Panc1 (cell line): ENCODE results near the gene TXNIP. TPM values are rescaled to one million over a fixed set of nuclear protein-coding genes. Genes with fewer than 3 reads are reported as not detected.

Source experiments
- ATAC-seq: fragments of 200-7000 bp; cut with Tn5 transposase; 2 replicates; pipeline ENCODE4 v1.9.1; 2020; ENCODE audit warnings: mild to moderate bottlenecking, moderate library complexity
- BruUV-seq: library from RNA; stranded (reverse); fragments of 400-500 nt; replicated peaks from 2 replicates; lab custom pipeline; 2021; lab: Mats Ljungman, UMichigan
- CTCF ChIA-PET: fragments of 300-600 bp; sonication (Branson Sonifier 250); formaldehyde crosslinking; loops from one replicate; lab custom pipeline; 2022; ENCODE audit warnings: antibody characterized with exemption; lab: Charles Lee
- POLR2A ChIA-PET: fragments of 300-600 bp; sonication (Branson Sonifier 250); formaldehyde crosslinking; loops from one replicate; lab custom pipeline; 2022; ENCODE audit warnings: antibody characterized with exemption; lab: Charles Lee
- DNase-seq: peaks from one replicate; pipeline ENCODE4 v3.0.0-alpha.2; 2010; ENCODE audit warnings: low read depth, low spot score
- H3K27ac ChIP-seq: 2 replicates; pipeline ENCODE4 v1.5.1; 2011; ENCODE audit warnings: mild to moderate bottlenecking, low read length, inconsistent platforms
- H3K27me3 ChIP-seq: fragments of 200-500 bp; sonication (Bioruptor generic); 2 replicates; pipeline ENCODE4 v1.6.0; 2014; ENCODE audit warnings: low read length, inconsistent platforms; ENCODE audit not compliant: control insufficient read depth, insufficient read depth
- H3K36me3 ChIP-seq: fragments of 200-500 bp; sonication (Bioruptor generic); 2 replicates; pipeline ENCODE4 v1.5.1; 2014; ENCODE audit warnings: inconsistent platforms, mild to moderate bottlenecking, low read length, moderate library complexity; ENCODE audit not compliant: control insufficient read depth, insufficient read depth
- H3K4me1 ChIP-seq: 2 replicates; pipeline ENCODE4 v1.5.1; 2011; ENCODE audit warnings: inconsistent platforms, mild to moderate bottlenecking, low read length, moderate library complexity; ENCODE audit not compliant: control insufficient read depth, insufficient read depth
- H3K4me3 ChIP-seq, 2 experiments: 2 replicates each; pipeline ENCODE4 v1.5.1; 2011 to 2012; ENCODE audit warnings: low read depth in 2 of 2, low read length in 2 of 2, mild to moderate bottlenecking in 2 of 2, inconsistent platforms in 1 of 2, moderate library complexity in 1 of 2
- H3K9me3 ChIP-seq: fragments of 200-500 bp; sonication (Bioruptor generic); 2 replicates; pipeline ENCODE4 v1.5.1; 2014; ENCODE audit warnings: low read depth, mild to moderate bottlenecking, inconsistent platforms, low read length, moderate library complexity; ENCODE audit not compliant: control insufficient read depth, insufficient read depth
- CTCF ChIP-seq: fragments of 450-650 bp; IDR thresholded peaks from 2 replicates; pipeline ENCODE4 v1.5.1; 2017; ENCODE audit warnings: mild to moderate bottlenecking
- POLR2AphosphoS5 ChIP-seq: IDR thresholded peaks from 2 replicates; pipeline ENCODE4 v1.6.1; 2012; ENCODE audit warnings: mild to moderate bottlenecking, low read depth, low read length, moderate library complexity
- REST ChIP-seq, 2 experiments: IDR thresholded peaks; 2 replicates each; pipeline ENCODE4 v1.6.1; 2011 to 2012; ENCODE audit warnings: low read depth in 2 of 2, control low read depth in 1 of 2, low read length in 1 of 2, mild to moderate bottlenecking in 1 of 2, moderate library complexity in 1 of 2; ENCODE audit not compliant: insufficient read depth in 1 of 2
- SIN3A ChIP-seq: IDR thresholded peaks from 2 replicates; pipeline ENCODE4 v1.6.1; 2012; ENCODE audit warnings: low read depth, mild to moderate bottlenecking, low read length, moderate library complexity, borderline replicate concordance; ENCODE audit not compliant: insufficient read depth
- TCF7L2 ChIP-seq: IDR thresholded peaks from 2 replicates; pipeline ENCODE4 v1.6.1; 2011; ENCODE audit warnings: mild to moderate bottlenecking, low read depth, low read length, inconsistent platforms
- in situ Hi-C: cut with HindIII; loops from 2 replicates; pipeline ENCODE4 v1.10.0; 2016; ENCODE audit warnings: low sequenced_read_pairs, low pct_unique_long_range_greater_than_20kb
- intact Hi-C: fragments of 100-400 bp; cut with micrococcal nuclease; formaldehyde crosslinking; loops from one replicate; pipeline ENCODE4 v1.10.0; 2022; ENCODE audit not compliant: unreplicated experiment
- total RNA-seq: library from RNA; stranded (reverse); gene quantifications from one replicate; pipeline ENCODE4 v1.2.1, GENCODE V29; 2021; ENCODE audit not compliant: unreplicated experiment

TXNIP gene
- total RNA-seq, 1 experiment from 2014 or later: 15.2 TPM

GRCh38 chr1:146001709-146002108 is 5.3 kb upstream of the TXNIP start:
- BruUV-seq: no TSS peak
- Histone ChIP-seq H3K4me1 (peaks cover 10% of the 10 kb centered on the region), H3K36me3 (no peaks in the 10 kb centered on the region), H3K27ac (no peak overlapping the region), H3K27me3 (no peaks in the 10 kb centered on the region), H3K9me3 (no peaks in the 10 kb centered on the region), H3K4me3 (no peak overlapping the region)
- DNase-seq (no peak), ATAC-seq (no peak)
- ChIA-PET POLR2A (interaction anchor here (0.5 kb wide), 1 partner anchor 36 kb away, joined by 11 read pairs; no protein-coding TSS in a partner anchor), CTCF (no interaction called here)
- TF ChIP-seq REST (IDR thresholded peaks at IDR 0.05; ENCODE audit: insufficient read depth in 1 of 2, low read depth in 2 of 2, low read length in 1 of 2): no peak
- no peak for TF ChIP-seq CTCF
- no peak for TF ChIP-seq TCF7L2
- TF ChIP-seq POLR2AphosphoS5: no peak
- no peak for TF ChIP-seq SIN3A
- intact Hi-C loops (no loop called here), in situ Hi-C loops (no loop called here)

GRCh38 chr1:145999321-146000024 is 3.1 kb upstream of the TXNIP start:
- DNase-seq: no peak
- Histone ChIP-seq H3K27me3 (no peaks in the 10 kb centered on the region; the same call in 1 of the 2 replicates), H3K9me3 (no peaks in the 10 kb centered on the region), H3K4me1 (peaks cover 16% of the 10 kb centered on the region), H3K4me3 (no peak overlapping the region), H3K36me3 (no peaks in the 10 kb centered on the region), H3K27ac (no peak overlapping the region)
- intact Hi-C loops: no loop called here
- no peak for ATAC-seq
- in situ Hi-C loops: no loop called here
- ChIA-PET CTCF (no interaction called here), POLR2A (no interaction called here)
- BruUV-seq: no TSS peak
- TF ChIP-seq CTCF (no peak), TCF7L2 (no peak), REST (IDR thresholded peaks at IDR 0.05; ENCODE audit: insufficient read depth in 1 of 2, low read depth in 2 of 2, low read length in 1 of 2) (no peak), SIN3A (no peak), POLR2AphosphoS5 (no peak)
